IMR-90 (cell line): ENCODE data around the gene GLO1. TPM values are rescaled to one million over a fixed set of nuclear protein-coding genes. Genes with fewer than 3 reads are reported as not detected.

Experiments
- ATAC-seq: fragments of 200-7000 bp; cut with Tn5 transposase; 2 replicates; pipeline ENCODE4 v1.9.1; 2020; ENCODE audit warnings: low read depth, mild to moderate bottlenecking, moderate library complexity
- BruUV-seq: library from RNA; stranded (reverse); fragments of 400-500 nt; replicated peaks from 2 replicates; lab custom pipeline; 2021; lab: Mats Ljungman, UMichigan
- CTCF ChIA-PET: fragments of 300-600 bp; formaldehyde crosslinking; extraction: SDS; loops from one replicate; lab custom pipeline; 2021; ENCODE audit warnings: antibody characterized with exemption; lab: Yijun Ruan, JAX
- POLR2A ChIA-PET: fragments of 300-600 bp; sonication (Branson Sonifier 250); formaldehyde crosslinking; loops from one replicate; lab custom pipeline; 2022; ENCODE audit warnings: antibody characterized with exemption; ENCODE audit not compliant: unreplicated experiment; lab: Charles Lee
- DNase-seq: peaks from one replicate; pipeline ENCODE4 v3.0.0; 2013
- H2AFZ ChIP-seq: replicated peaks from 2 replicates; pipeline ENCODE3; 2013; ENCODE audit warnings: low read length, mild to moderate bottlenecking; ENCODE audit not compliant: poor library complexity
- H2AK5ac ChIP-seq: 2 replicates; pipeline ENCODE4 v1.6.1; 2013; ENCODE audit warnings: low read depth, low read length, inconsistent platforms
- H2AK9ac ChIP-seq: replicated peaks from 2 replicates; pipeline ENCODE3; 2013; ENCODE audit warnings: mild to moderate bottlenecking, low read depth, low read length, moderate library complexity; ENCODE audit not compliant: poor library complexity
- H2BK120ac ChIP-seq: 2 replicates; pipeline ENCODE4 v1.6.1; 2013; ENCODE audit warnings: low read depth, low read length, inconsistent platforms
- H2BK15ac ChIP-seq: 3 replicates; pipeline ENCODE4 v1.6.1; 2013; ENCODE audit warnings: low read depth, low read length, inconsistent platforms
- H2BK20ac ChIP-seq: 2 replicates; pipeline ENCODE4 v1.6.1; 2013; ENCODE audit warnings: low read depth, mild to moderate bottlenecking, inconsistent platforms, low read length, moderate library complexity
- H2BK5ac ChIP-seq: 2 replicates; pipeline ENCODE4 v1.6.1; 2013; ENCODE audit warnings: mild to moderate bottlenecking, low read depth, low read length, inconsistent platforms; ENCODE audit not compliant: poor library complexity, severe bottlenecking
- H3K14ac ChIP-seq: replicated peaks from 2 replicates; pipeline ENCODE4 v1.6.1; 2013; ENCODE audit warnings: low read depth, low read length, inconsistent platforms
- H3K18ac ChIP-seq: 2 replicates; pipeline ENCODE4 v1.6.1; 2013; ENCODE audit warnings: low read depth, low read length, control low read depth
- H3K23ac ChIP-seq: 2 replicates; pipeline ENCODE4 v1.6.1; 2013; ENCODE audit warnings: low read depth, low read length, inconsistent platforms
- H3K27ac ChIP-seq: 2 replicates; pipeline ENCODE4 v1.5.1; 2013; ENCODE audit warnings: mild to moderate bottlenecking, control low read depth, low read length; ENCODE audit not compliant: insufficient read depth
- H3K27me3 ChIP-seq: 2 replicates; pipeline ENCODE4 v1.6.1; 2013; ENCODE audit warnings: low read length; ENCODE audit not compliant: control insufficient read depth, insufficient read depth
- H3K36me3 ChIP-seq: 2 replicates; pipeline ENCODE4 v1.6.1; 2013; ENCODE audit warnings: low read length, mixed read lengths; ENCODE audit not compliant: control insufficient read depth, insufficient read depth
- H3K4ac ChIP-seq: 2 replicates; pipeline ENCODE4 v1.6.1; 2013; ENCODE audit warnings: low read depth, low read length, inconsistent platforms
- H3K4me1 ChIP-seq: 2 replicates; pipeline ENCODE4 v1.6.1; 2013; ENCODE audit warnings: low read length, mixed read lengths; ENCODE audit not compliant: control insufficient read depth, insufficient read depth
- H3K4me2 ChIP-seq: 2 replicates; pipeline ENCODE4 v1.6.1; 2013; ENCODE audit warnings: low read depth, mild to moderate bottlenecking, control low read depth, low read length, moderate library complexity
- H3K4me3 ChIP-seq: 2 replicates; pipeline ENCODE4 v1.5.1; 2013; ENCODE audit warnings: low read depth, mild to moderate bottlenecking, control low read depth, low read length, moderate library complexity; ENCODE audit not compliant: insufficient read depth
- H3K56ac ChIP-seq: 2 replicates; pipeline ENCODE4 v1.6.1; 2013; ENCODE audit warnings: low read length, inconsistent platforms; ENCODE audit not compliant: insufficient read depth; ENCODE audit errors: extremely low read depth
- H3K79me1 ChIP-seq, 2 experiments: 2 replicates each; pipeline ENCODE4 v1.6.1; 2013; ENCODE audit warnings: low read length in 2 of 2, inconsistent platforms in 1 of 2, low read depth in 1 of 2
- H3K9ac ChIP-seq: 2 replicates; pipeline ENCODE4 v1.6.1; 2013; ENCODE audit warnings: low read depth, low read length, control low read depth
- H3K9me1 ChIP-seq: 2 replicates; pipeline ENCODE4 v1.6.1; 2013; ENCODE audit warnings: low read length, inconsistent platforms; ENCODE audit not compliant: insufficient read depth
- H3K9me3 ChIP-seq: 2 replicates; pipeline ENCODE4 v1.6.1; 2013; ENCODE audit warnings: low read length; ENCODE audit not compliant: control insufficient read depth, insufficient read depth
- H4K20me1 ChIP-seq: 2 replicates; pipeline ENCODE4 v1.6.1; 2013; ENCODE audit warnings: low read length, inconsistent platforms; ENCODE audit not compliant: insufficient read depth
- H4K5ac ChIP-seq: 2 replicates; pipeline ENCODE4 v1.6.1; 2013; ENCODE audit warnings: mild to moderate bottlenecking, low read depth, low read length, control low read depth
- H4K8ac ChIP-seq, 2 experiments: 2 replicates each; pipeline ENCODE4 v1.6.1; 2013; ENCODE audit warnings: low read depth in 2 of 2, low read length in 2 of 2, control low read depth in 1 of 2, inconsistent platforms in 1 of 2
- H4K91ac ChIP-seq: 2 replicates; pipeline ENCODE4 v1.6.1; 2013; ENCODE audit warnings: low read depth, low read length, inconsistent platforms; ENCODE audit not compliant: insufficient read depth
- CTCF ChIP-seq: conservative IDR thresholded peaks from 2 replicates; pipeline ENCODE4 v1.5.1; 2012; ENCODE audit warnings: mild to moderate bottlenecking, low read depth, low read length, improper control_type of control experiment
- MAFK ChIP-seq: IDR thresholded peaks from 2 replicates; pipeline ENCODE4 v1.6.1; 2012; ENCODE audit warnings: low read depth, low read length, improper control_type of control experiment
- MXI1 ChIP-seq: IDR thresholded peaks from 2 replicates; pipeline ENCODE4 v1.6.1; 2012; ENCODE audit warnings: low read depth, mild to moderate bottlenecking, low read length, moderate library complexity, borderline replicate concordance
- NFE2L2 ChIP-seq: fragments of 150-350 bp; IDR thresholded peaks from 2 replicates; pipeline ENCODE4 v1.6.1; 2016; ENCODE audit warnings: low read depth, mild to moderate bottlenecking, low read length
- POLR2A ChIP-seq: IDR thresholded peaks from 2 replicates; pipeline ENCODE4 v1.6.1; 2012; ENCODE audit warnings: mild to moderate bottlenecking, low read depth, low read length
- RAD21 ChIP-seq: IDR thresholded peaks from 2 replicates; pipeline ENCODE4 v1.6.1; 2012; ENCODE audit warnings: low read length, improper control_type of control experiment
- SMC3 ChIP-seq: fragments of 150-350 bp; IDR thresholded peaks from 2 replicates; pipeline ENCODE4 v1.6.1; 2016; ENCODE audit warnings: low read depth, mild to moderate bottlenecking, antibody characterized with exemption, low read length, moderate library complexity
- USF2 ChIP-seq: fragments of 150-350 bp; IDR thresholded peaks from 2 replicates; pipeline ENCODE4 v1.6.1; 2017; ENCODE audit warnings: mild to moderate bottlenecking, antibody characterized with exemption, low read length, low read depth
- WGBS, 2 experiments: methylation state at CpG; one replicate each; pipeline versions ENCODE4 v1.1.5 to v1.1.7; 2013; ENCODE audit warnings: missing lambda C conversion rate in 2 of 2; ENCODE audit not compliant: insufficient read length in 1 of 2; ENCODE audit errors: extremely low coverage in 2 of 2; 5-methylcytosine and 5-hydroxymethylcytosine counted together
- dilution Hi-C: fragments of 300-500 bp; cut with HindIII; formaldehyde crosslinking; loops from one replicate; pipeline ENCODE4 v1.14.3; 2018; ENCODE audit warnings: low sequenced_read_pairs; ENCODE audit not compliant: unreplicated experiment
- in situ Hi-C: fragments of 300-500 bp; cut with MboI; formaldehyde crosslinking; loops from 3 replicates; pipeline ENCODE4 v1.14.3; 2019; ENCODE audit warnings: low sequenced_read_pairs, inconsistent platforms, mixed read lengths
- intact Hi-C: fragments of 100-400 bp; cut with micrococcal nuclease; formaldehyde crosslinking; loops from 2 replicates; pipeline ENCODE4 v1.10.0; 2022
- polyA plus RNA-seq, 3 experiments: library from polyadenylated mRNA; depleted of rRNA; stranded (reverse); fragments of >200 nt; gene quantifications; 2 replicates each; pipeline ENCODE4 v1.2.3, GENCODE V29; 2012; ENCODE audit warnings: low replicate concordance in 1 of 3
- total RNA-seq: library from RNA; depleted of rRNA; stranded (reverse); fragments of >200 nt; gene quantifications from 2 replicates; pipeline ENCODE4 v1.2.3, GENCODE V29; 2012

GLO1 gene
- total and polyA plus RNA-seq, 2 of the 4 experiments (the other 2 are of a cell fraction), result 65.1 to 111 TPM

- H3K9me1 ChIP-seq, result no peaks in the 10 kb centered on the region
- H3K4ac ChIP-seq, result no peak overlapping the region
- no peak overlapping the region for H4K5ac ChIP-seq
- no peak overlapping the region for H3K14ac ChIP-seq
- no peak for TF ChIP-seq USF2
- no peak for TF ChIP-seq POLR2A
- no peak for TF ChIP-seq MAFK
- TF ChIP-seq RAD21, result peak; percentile 78
- TF ChIP-seq MXI1, result no peak
- TF ChIP-seq SMC3, result peak; percentile 53
- no peak for TF ChIP-seq NFE2L2
- peak; percentile 80 for TF ChIP-seq CTCF
- no peak overlapping the region for H3K4me2 ChIP-seq
- ChIA-PET POLR2A (no interaction called here), CTCF (no interaction called here)
- no peak overlapping the region for H2BK20ac ChIP-seq
- dilution Hi-C loops, result no loop called here
- no peak overlapping the region for H2AK5ac ChIP-seq
- H3K27ac ChIP-seq, result no peak overlapping the region
- H3K9me3 ChIP-seq, result no peaks in the 10 kb centered on the region
- no peak overlapping the region for H2AFZ ChIP-seq
- no peak overlapping the region for H3K56ac ChIP-seq
- no peaks in the 10 kb centered on the region for H3K79me1 ChIP-seq
- no peaks in the 10 kb centered on the region for H3K4me1 ChIP-seq
- no peak overlapping the region for H3K9ac ChIP-seq
- no peak overlapping the region for H2BK120ac ChIP-seq
- H3K23ac ChIP-seq, result no peak overlapping the region
- H4K8ac ChIP-seq, result no peak overlapping the region
- intact Hi-C loops, result loop anchor here (5.0 kb wide), 4 partner anchors 100 to 975 kb away; partner anchors contain the start of gene MDGA1
- no peak overlapping the region for H2BK5ac ChIP-seq
- no TSS peak for BruUV-seq
- no CpG with 5 or more reads among the region's 2 CpGs for WGBS, 2 experiments
- peak; percentile 76 for DNase-seq
- no peaks in the 10 kb centered on the region for H3K27me3 ChIP-seq
- in situ Hi-C loops, result no loop called here
- no peak overlapping the region for H2AK9ac ChIP-seq
- ATAC-seq, result peak; percentile 91
- no peak overlapping the region for H3K4me3 ChIP-seq
- no peak overlapping the region for H4K91ac ChIP-seq
- H4K20me1 ChIP-seq, result no peaks in the 10 kb centered on the region
- H3K18ac ChIP-seq, result no peak overlapping the region
- peaks cover 4% of the 10 kb centered on the region for H3K36me3 ChIP-seq
- H2BK15ac ChIP-seq, result no peak overlapping the region
These were observed 31.0 kb downstream of the GLO1 start for GRCh38 chr6:38671885-38672467.
